Measurements from ENCODE around the gene GREM2. TPM values are rescaled to one million over a fixed set of nuclear protein-coding genes. Genes with fewer than 3 reads are reported as not detected.

The GREM2 gene
- total RNA-seq, 4 donors from 2014 or later, result 1.8 to 8.9 (median 3.3) TPM

GRCh38 chr1:240527086-240527485, 84.9 kb downstream of the GREM2 start:
- no peak overlapping the region for H3K27ac ChIP-seq
- WGBS, 2 donors (ENCODE audit: low coverage in 1 of 2), result 46 to 60% methylated on average over 1 of the region's 1 CpG
- H3K36me3 ChIP-seq, result no peaks in the 10 kb centered on the region
- peaks cover 0 to 6% (median 0%) of the 10 kb centered on the region in 3 donors for H3K4me1 ChIP-seq
- no peaks in the 10 kb centered on the region for H3K9me3 ChIP-seq
- no peak overlapping the region for H3K4me3 ChIP-seq
- ATAC-seq, result no peak
- TF ChIP-seq, protein P1, sequence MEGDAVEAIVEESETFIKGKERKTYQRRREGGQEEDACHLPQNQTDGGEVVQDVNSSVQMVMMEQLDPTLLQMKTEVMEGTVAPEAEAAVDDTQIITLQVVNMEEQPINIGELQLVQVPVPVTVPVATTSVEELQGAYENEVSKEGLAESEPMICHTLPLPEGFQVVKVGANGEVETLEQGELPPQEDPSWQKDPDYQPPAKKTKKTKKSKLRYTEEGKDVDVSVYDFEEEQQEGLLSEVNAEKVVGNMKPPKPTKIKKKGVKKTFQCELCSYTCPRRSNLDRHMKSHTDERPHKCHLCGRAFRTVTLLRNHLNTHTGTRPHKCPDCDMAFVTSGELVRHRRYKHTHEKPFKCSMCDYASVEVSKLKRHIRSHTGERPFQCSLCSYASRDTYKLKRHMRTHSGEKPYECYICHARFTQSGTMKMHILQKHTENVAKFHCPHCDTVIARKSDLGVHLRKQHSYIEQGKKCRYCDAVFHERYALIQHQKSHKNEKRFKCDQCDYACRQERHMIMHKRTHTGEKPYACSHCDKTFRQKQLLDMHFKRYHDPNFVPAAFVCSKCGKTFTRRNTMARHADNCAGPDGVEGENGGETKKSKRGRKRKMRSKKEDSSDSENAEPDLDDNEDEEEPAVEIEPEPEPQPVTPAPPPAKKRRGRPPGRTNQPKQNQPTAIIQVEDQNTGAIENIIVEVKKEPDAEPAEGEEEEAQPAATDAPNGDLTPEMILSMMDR (IDR thresholded peaks at IDR 0.05), result no peak
- TF ChIP-seq POLR2AphosphoS5 (IDR thresholded peaks at IDR 0.05) (no peak), EP300 (IDR thresholded peaks at IDR 0.05) (no peak), POLR2A (IDR thresholded peaks at IDR 0.05) (no peak)
- H3K27me3 ChIP-seq, result no peaks in the 10 kb centered on the region

DNA sequence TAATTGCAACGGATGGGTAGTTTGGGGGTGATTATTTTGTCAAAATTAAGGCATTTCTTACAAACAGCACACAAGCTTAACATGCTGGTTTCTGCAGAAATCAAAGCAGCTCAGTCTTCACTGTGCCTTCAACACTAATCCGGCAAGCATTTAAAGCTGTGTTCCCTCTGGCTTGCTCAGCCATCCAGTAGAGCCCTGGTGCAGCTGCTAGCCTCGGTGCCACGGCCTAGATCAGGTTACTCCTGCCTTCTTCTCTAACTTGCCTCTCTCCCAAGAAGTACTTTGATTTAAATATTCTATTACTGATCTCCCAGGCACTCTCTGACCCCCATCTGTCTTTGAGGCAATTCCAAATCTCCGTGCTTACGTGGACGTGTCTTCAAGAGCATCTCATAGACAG, 85.6 kb downstream of the GREM2 start:
- no peak overlapping the region for H3K27ac ChIP-seq
- no peaks in the 10 kb centered on the region for H3K27me3 ChIP-seq
- H3K36me3 ChIP-seq, result no peaks in the 10 kb centered on the region
- no peak for ATAC-seq
- 45 to 52% methylated on average over 5 to 7 of the region's 7 CpGs for WGBS, 2 donors (ENCODE audit: low coverage in 1 of 2)
- no peaks in the 10 kb centered on the region for H3K9me3 ChIP-seq
- TF ChIP-seq POLR2A (IDR thresholded peaks at IDR 0.05) (no peak), POLR2AphosphoS5 (IDR thresholded peaks at IDR 0.05) (no peak), EP300 (IDR thresholded peaks at IDR 0.05) (no peak)
- TF ChIP-seq, protein P1 (IDR thresholded peaks at IDR 0.05), result no peak
- no peak overlapping the region for H3K4me3 ChIP-seq
- H3K4me1 ChIP-seq, result peaks cover 0 to 6% (median 0%) of the 10 kb centered on the region in 3 donors

GRCh38 chr1:240524356-240525069, 87.4 kb downstream of the GREM2 start:
- no peaks in the 10 kb centered on the region for H3K9me3 ChIP-seq
- H3K4me3 ChIP-seq, result no peak overlapping the region
- 33 to 48% methylated on average over 3 to 4 of the region's 4 CpGs for WGBS, 2 donors (ENCODE audit: low coverage in 1 of 2)
- no peak for ATAC-seq
- no peak for TF ChIP-seq POLR2AphosphoS5 (IDR thresholded peaks at IDR 0.05)
- no peak for TF ChIP-seq POLR2A (IDR thresholded peaks at IDR 0.05)
- no peak for TF ChIP-seq EP300 (IDR thresholded peaks at IDR 0.05)
- TF ChIP-seq, protein P1 (IDR thresholded peaks at IDR 0.05), result no peak
- no peaks in the 10 kb centered on the region for H3K27me3 ChIP-seq
- no peak overlapping the region for H3K27ac ChIP-seq
- peaks cover 0 to 6% (median 0%) of the 10 kb centered on the region in 3 donors for H3K4me1 ChIP-seq
- H3K36me3 ChIP-seq, result no peaks in the 10 kb centered on the region

GRCh38 chr1:240522122-240522822, 89.7 kb downstream of the GREM2 start:
- Histone ChIP-seq H3K36me3 (no peaks in the 10 kb centered on the region), H3K9me3 (no peaks in the 10 kb centered on the region), H3K4me1 (peaks cover 0 to 6% (median 0%) of the 10 kb centered on the region in 3 donors), H3K27ac (no peak overlapping the region), H3K4me3 (no peak overlapping the region), H3K27me3 (no peaks in the 10 kb centered on the region)
- TF ChIP-seq POLR2AphosphoS5 (IDR thresholded peaks at IDR 0.05) (no peak), EP300 (IDR thresholded peaks at IDR 0.05) (no peak), POLR2A (IDR thresholded peaks at IDR 0.05) (no peak)
- TF ChIP-seq, protein P1 (IDR thresholded peaks at IDR 0.05), result no peak
- no peak for ATAC-seq
- WGBS, 2 donors (ENCODE audit: low coverage in 1 of 2), result 75 to 89% methylated on average over 5 to 6 of the region's 6 CpGs

All from gastroesophageal sphincter (tissue), 4 donors.